HG03354 (cell line): ENCODE measurements around the gene MAP4K5.

Source experiments
- ATAC-seq: cut with Tn5 transposase; IDR thresholded peaks from one replicate; pipeline ENCODE4 v1.9.1; 2021; ENCODE audit warnings: mild to moderate bottlenecking; ENCODE audit not compliant: unreplicated experiment, poor library complexity, severe bottlenecking

Gene MAP4K5

GRCh38 chr14:50379563-50379962, 152.8 kb downstream of the MAP4K5 start:
- no peak for ATAC-seq

GRCh38 chr14:50377550-50378085, 154.8 kb downstream of the MAP4K5 start:
- no peak for ATAC-seq

DNA sequence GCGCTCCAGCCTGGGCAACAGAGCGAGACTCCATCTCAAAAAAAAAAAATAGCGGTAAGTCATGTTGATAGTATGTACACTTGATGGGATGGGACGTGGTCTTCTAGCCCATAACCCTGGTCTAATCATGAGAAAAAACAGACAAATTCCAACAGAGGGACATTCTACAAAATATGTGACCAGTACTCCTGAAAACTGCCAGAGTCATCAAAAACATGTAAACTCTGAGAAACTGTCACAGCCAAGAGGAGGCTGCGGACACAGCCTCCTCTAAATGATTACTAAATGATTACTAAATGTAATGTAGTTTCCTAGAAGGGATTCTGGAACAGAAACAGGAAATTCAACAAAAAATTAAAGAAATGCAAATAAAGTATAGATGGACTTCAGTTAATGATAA, 156.6 kb downstream of the MAP4K5 start:
- ATAC-seq = no peak

GRCh38 chr14:50373959-50374358, 158.4 kb downstream of the MAP4K5 start:
- ATAC-seq = no peak

DNA sequence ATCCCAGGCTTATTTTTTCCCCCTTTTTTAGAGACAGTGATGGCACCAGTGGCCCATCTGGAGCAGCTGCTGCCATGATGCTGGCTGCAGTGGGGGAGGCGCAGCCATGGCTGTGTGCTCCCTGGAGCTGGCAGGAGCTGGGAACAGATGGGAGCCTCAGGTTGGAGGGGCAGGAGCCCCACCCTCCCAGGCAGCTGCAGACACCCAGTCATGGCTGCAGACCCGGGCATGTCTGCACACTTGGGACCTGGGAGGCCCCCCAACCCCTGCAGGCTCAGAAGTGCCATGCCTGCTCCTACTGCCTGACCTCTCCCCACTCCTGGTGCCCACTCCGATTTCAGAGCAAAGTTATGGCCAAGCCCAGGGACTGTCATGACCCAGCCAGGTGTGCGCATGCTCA, 160.8 kb downstream of the MAP4K5 start:
- no peak for ATAC-seq
